Osteoblast (primary cell): ENCODE data around the gene USP2. TPM values are rescaled to one million over a fixed set of nuclear protein-coding genes. Genes with fewer than 3 reads are reported as not detected.
"Not testable (repeated sequence)": the region's sequence is repeated elsewhere in the genome, so short reads cannot be mapped to it uniquely, and the experiment has no call there.

Experiments used
- DNase-seq: peaks from one replicate; pipeline ENCODE4 v3.0.0; 2011; ENCODE audit warnings: low spot score, mixed read lengths; ENCODE audit not compliant: insufficient read length; ENCODE audit errors: missing footprints
- H2AFZ ChIP-seq: 2 replicates; pipeline ENCODE4 v1.6.0; 2011; ENCODE audit warnings: mild to moderate bottlenecking, low read length
- H3K27ac ChIP-seq: 2 replicates; pipeline ENCODE4 v1.5.1; 2011; ENCODE audit warnings: mild to moderate bottlenecking, low read depth, low read length, moderate library complexity
- H3K27me3 ChIP-seq: 2 replicates; pipeline ENCODE4 v1.6.0; 2012; ENCODE audit warnings: mild to moderate bottlenecking, control low read depth, inconsistent platforms, low read length, moderate library complexity; ENCODE audit not compliant: insufficient read depth
- H3K36me3 ChIP-seq: 2 replicates; pipeline ENCODE4 v1.5.1; 2011; ENCODE audit warnings: mild to moderate bottlenecking, low read length, control low read depth, moderate library complexity; ENCODE audit not compliant: insufficient read depth
- H3K4me1 ChIP-seq: 2 replicates; pipeline ENCODE4 v1.5.1; 2011; ENCODE audit warnings: mild to moderate bottlenecking, low read length, control low read depth, moderate library complexity; ENCODE audit not compliant: insufficient read depth
- H3K4me2 ChIP-seq: 2 replicates; pipeline ENCODE4 v1.6.0; 2011; ENCODE audit warnings: mild to moderate bottlenecking, low read length; ENCODE audit not compliant: insufficient read depth
- H3K4me3 ChIP-seq: fragments of 200-600 bp; sonication (generic); 3 replicates; pipeline ENCODE4 v1.5.1; 2012; ENCODE audit warnings: mild to moderate bottlenecking, low read length, inconsistent platforms; ENCODE audit not compliant: insufficient read depth
- H3K79me2 ChIP-seq: 2 replicates; pipeline ENCODE4 v1.6.0; 2012; ENCODE audit warnings: mild to moderate bottlenecking, low read length, control low read depth, inconsistent platforms; ENCODE audit not compliant: insufficient read depth
- H3K9me3 ChIP-seq: 2 replicates; pipeline ENCODE4 v1.5.1; 2011; ENCODE audit warnings: low read depth, low read length, control low read depth
- H4K20me1 ChIP-seq: 2 replicates; pipeline ENCODE4 v1.6.0; 2012; ENCODE audit warnings: mild to moderate bottlenecking, low read length, control low read depth; ENCODE audit not compliant: insufficient read depth
- CTCF ChIP-seq: IDR thresholded peaks from 2 replicates; pipeline ENCODE4 v1.5.1; 2011; ENCODE audit warnings: mild to moderate bottlenecking, low read depth, low read length, moderate library complexity; ENCODE audit errors: extremely low read depth
- total RNA-seq: library from RNA; depleted of rRNA; stranded (reverse); fragments of >200 nt; gene quantifications from 2 replicates; pipeline ENCODE4 v1.2.3, GENCODE V29; 2012

USP2 gene
- total RNA-seq, 1 donor, result 0.36 TPM

- no peaks in the 10 kb centered on the region for H3K36me3 ChIP-seq
- H3K9me3 ChIP-seq, result no peaks in the 10 kb centered on the region
- no peaks in the 10 kb centered on the region for H3K4me1 ChIP-seq
- no peak for DNase-seq
- peaks cover 10% of the 10 kb centered on the region for H3K27me3 ChIP-seq
- no peak for TF ChIP-seq CTCF
- H4K20me1 ChIP-seq, result no peaks in the 10 kb centered on the region
- H3K4me2 ChIP-seq, result no peak overlapping the region
- no peak overlapping the region for H3K4me3 ChIP-seq
- no peaks in the 10 kb centered on the region for H3K79me2 ChIP-seq
- no peak overlapping the region for H2AFZ ChIP-seq
- H3K27ac ChIP-seq, result no peak overlapping the region
These were observed 9.8 kb upstream of the USP2 start for GRCh38 chr11:119391275-119391674.

- H3K4me1 ChIP-seq, result no peaks in the 10 kb centered on the region
- H3K27me3 ChIP-seq, result peaks cover 12% of the 10 kb centered on the region
- H3K9me3 ChIP-seq, result no peaks in the 10 kb centered on the region
- no peaks in the 10 kb centered on the region for H3K36me3 ChIP-seq
- H3K4me3 ChIP-seq, result no peak overlapping the region
- H2AFZ ChIP-seq, result no peak overlapping the region
- no peaks in the 10 kb centered on the region for H4K20me1 ChIP-seq
- H3K27ac ChIP-seq, result no peak overlapping the region
- DNase-seq, result no peak
- H3K4me2 ChIP-seq, result no peak overlapping the region
- peak; percentile 38 for TF ChIP-seq CTCF
- no peaks in the 10 kb centered on the region for H3K79me2 ChIP-seq
These were observed 8.2 kb upstream of the USP2 start for GRCh38 chr11:119389611-119390254.

GRCh38 chr11:119388103-119388502, 6.6 kb upstream of the USP2 start:
- Histone ChIP-seq H3K27me3 (peaks cover 20% of the 10 kb centered on the region), H4K20me1 (no peaks in the 10 kb centered on the region), H3K4me3 (no peak overlapping the region), H3K4me2 (no peak overlapping the region), H3K9me3 (no peaks in the 10 kb centered on the region), H3K36me3 (no peaks in the 10 kb centered on the region), H3K27ac (no peak overlapping the region), H3K4me1 (no peaks in the 10 kb centered on the region), H3K79me2 (no peaks in the 10 kb centered on the region), H2AFZ (no peak overlapping the region)
- no peak for TF ChIP-seq CTCF
- no peak for DNase-seq

- H3K4me3 ChIP-seq, result no peak overlapping the region
- H3K36me3 ChIP-seq, result no peaks in the 10 kb centered on the region
- H3K9me3 ChIP-seq, result no peaks in the 10 kb centered on the region
- no peak for TF ChIP-seq CTCF
- no peak overlapping the region for H2AFZ ChIP-seq
- H3K4me1 ChIP-seq, result peaks cover 15% of the 10 kb centered on the region
- no peaks in the 10 kb centered on the region for H3K79me2 ChIP-seq
- H4K20me1 ChIP-seq, result no peaks in the 10 kb centered on the region
- DNase-seq, result no peak
- peaks cover 23% of the 10 kb centered on the region for H3K27me3 ChIP-seq
- H3K4me2 ChIP-seq, result no peak overlapping the region
- H3K27ac ChIP-seq, result no peak overlapping the region
These were observed 2.8 kb upstream of the USP2 start for GRCh38 chr11:119384332-119384731.

GRCh38 chr11:119382513-119382912, 1.0 kb upstream of the USP2 start:
- Histone ChIP-seq H3K4me2 (peak overlapping the region; percentile 87), H3K4me1 (peaks cover 15% of the 10 kb centered on the region), H3K27ac (peak overlapping the region; percentile 75), H2AFZ (peak overlapping the region; percentile 79), H3K27me3 (peaks cover 23% of the 10 kb centered on the region)
- H3K36me3 ChIP-seq, DNase-seq, H3K4me3 ChIP-seq, H3K79me2 ChIP-seq, H3K9me3 ChIP-seq, H4K20me1 ChIP-seq: not testable (repeated sequence)
